Muscle layer of duodenum (tissue), 2 donors: ENCODE results near the gene APOBEC3G.

Experiments
- H3K27ac ChIP-seq: one replicate; pipeline ENCODE4 v1.7.0; 2013; ENCODE audit warnings: mild to moderate bottlenecking, low read length
- H3K27me3 ChIP-seq: one replicate; pipeline ENCODE4 v1.7.0; 2013; ENCODE audit warnings: low read depth, mild to moderate bottlenecking, control low read depth, low read length
- H3K36me3 ChIP-seq, 2 donors: one replicate each; pipeline ENCODE4 v1.7.0; 2013; ENCODE audit warnings: low read length in 2 of 2, control low read depth in 1 of 2, mild to moderate bottlenecking in 1 of 2; ENCODE audit not compliant: insufficient read depth in 2 of 2, control insufficient read depth in 1 of 2
- H3K4me1 ChIP-seq, 2 donors: one replicate each; pipeline ENCODE4 v1.7.0; 2013; ENCODE audit warnings: low read length in 2 of 2, mild to moderate bottlenecking in 2 of 2, control low read depth in 1 of 2, moderate library complexity in 1 of 2; ENCODE audit not compliant: insufficient read depth in 2 of 2, control insufficient read depth in 1 of 2
- H3K4me3 ChIP-seq, 2 donors: one replicate each; pipeline ENCODE4 v1.7.0; 2013; ENCODE audit warnings: low read length in 2 of 2, low read depth in 1 of 2, mild to moderate bottlenecking in 1 of 2
- H3K9me3 ChIP-seq, 2 donors: one replicate each; pipeline ENCODE4 v1.7.0; 2013; ENCODE audit warnings: low read length in 2 of 2, control low read depth in 1 of 2, mild to moderate bottlenecking in 1 of 2; ENCODE audit not compliant: control insufficient read depth in 1 of 2
- donor health status: healthy.

Gene APOBEC3G

DNA sequence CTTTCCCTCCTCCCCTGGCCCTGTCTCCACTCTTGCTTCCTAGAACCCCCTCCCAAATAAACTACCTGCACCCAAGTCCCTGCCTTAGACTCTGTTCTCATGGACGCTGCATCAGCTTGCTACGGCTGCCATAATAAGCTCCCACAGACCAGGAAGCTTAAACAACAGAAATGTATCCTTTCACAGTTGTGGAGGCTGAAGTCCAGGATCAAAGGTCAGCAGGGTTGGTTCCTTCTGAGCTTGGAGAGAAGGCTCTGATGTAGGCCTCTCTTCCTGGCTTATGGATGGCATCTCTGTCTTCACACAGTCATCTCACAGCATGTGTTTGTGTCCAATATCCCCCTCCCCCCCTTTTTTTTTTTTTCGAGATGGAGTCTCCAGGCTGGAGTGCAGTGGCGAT is 52.0 kb downstream of the APOBEC3G start:
- Histone ChIP-seq H3K4me1 (peaks cover 0 to 16% of the 10 kb centered on the region in 2 donors), H3K27me3 (no peaks in the 10 kb centered on the region), H3K36me3 (peaks cover 12 to 21% of the 10 kb centered on the region in 2 donors), H3K27ac (no peak overlapping the region), H3K4me3 (no peak overlapping the region), H3K9me3 (no peaks in the 10 kb centered on the region)

DNA sequence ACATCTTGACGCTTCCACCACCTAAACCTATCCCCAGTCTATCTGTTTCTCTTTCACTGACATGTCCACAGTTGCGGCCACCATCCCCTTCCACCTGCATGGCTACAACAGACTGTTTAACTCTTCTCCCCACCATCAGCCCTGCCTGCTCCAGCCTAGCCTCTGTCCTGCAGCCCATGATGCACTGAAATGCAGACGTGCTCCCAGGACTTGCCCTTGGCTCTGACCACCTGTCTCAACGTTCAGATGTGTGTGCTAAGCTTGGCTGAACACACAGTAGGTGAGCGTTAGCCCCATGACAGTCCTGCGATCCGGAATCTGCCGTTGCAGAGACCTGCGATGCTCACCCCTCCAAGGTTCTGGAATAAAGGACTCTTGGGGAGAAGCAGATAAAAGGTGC is 52.7 kb downstream of the APOBEC3G start:
- Histone ChIP-seq H3K9me3 (no peaks in the 10 kb centered on the region), H3K4me3 (no peak overlapping the region), H3K36me3 (peaks cover 12 to 24% of the 10 kb centered on the region in 2 donors), H3K27ac (no peak overlapping the region), H3K27me3 (no peaks in the 10 kb centered on the region), H3K4me1 (peaks cover 0 to 17% of the 10 kb centered on the region in 2 donors)

DNA sequence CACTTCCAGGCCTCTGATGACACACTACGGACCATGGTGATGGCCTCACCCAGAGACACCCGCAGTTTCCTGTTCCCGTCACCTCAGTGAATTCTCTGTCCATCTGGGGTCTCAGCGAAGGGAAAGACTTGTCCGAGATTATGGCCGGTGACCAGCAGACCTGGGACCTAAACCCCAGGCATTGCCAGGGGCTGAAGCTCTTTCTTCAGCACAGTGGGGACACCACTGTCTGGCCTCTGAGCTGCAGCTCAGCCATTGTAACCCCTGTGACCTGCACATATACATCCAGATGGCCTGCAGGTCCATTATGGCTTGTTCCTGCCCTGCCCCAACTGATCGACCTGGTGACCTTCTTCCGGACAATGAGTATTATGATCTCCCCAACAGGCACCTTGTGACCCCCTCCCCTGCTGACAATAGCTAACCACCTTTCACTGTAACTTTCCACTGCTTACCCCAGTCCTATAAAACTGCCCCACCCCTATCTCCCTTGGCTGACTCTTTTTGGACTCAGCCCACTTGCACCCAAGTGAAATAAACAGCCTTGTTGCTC is 53.2 kb downstream of the APOBEC3G start:
- Histone ChIP-seq H3K4me3 (no peak overlapping the region), H3K27me3 (no peaks in the 10 kb centered on the region), H3K4me1 (peaks cover 0 to 22% of the 10 kb centered on the region in 2 donors), H3K27ac (no peak overlapping the region), H3K36me3 (peaks cover 12 to 24% of the 10 kb centered on the region in 2 donors), H3K9me3 (no peaks in the 10 kb centered on the region)

DNA sequence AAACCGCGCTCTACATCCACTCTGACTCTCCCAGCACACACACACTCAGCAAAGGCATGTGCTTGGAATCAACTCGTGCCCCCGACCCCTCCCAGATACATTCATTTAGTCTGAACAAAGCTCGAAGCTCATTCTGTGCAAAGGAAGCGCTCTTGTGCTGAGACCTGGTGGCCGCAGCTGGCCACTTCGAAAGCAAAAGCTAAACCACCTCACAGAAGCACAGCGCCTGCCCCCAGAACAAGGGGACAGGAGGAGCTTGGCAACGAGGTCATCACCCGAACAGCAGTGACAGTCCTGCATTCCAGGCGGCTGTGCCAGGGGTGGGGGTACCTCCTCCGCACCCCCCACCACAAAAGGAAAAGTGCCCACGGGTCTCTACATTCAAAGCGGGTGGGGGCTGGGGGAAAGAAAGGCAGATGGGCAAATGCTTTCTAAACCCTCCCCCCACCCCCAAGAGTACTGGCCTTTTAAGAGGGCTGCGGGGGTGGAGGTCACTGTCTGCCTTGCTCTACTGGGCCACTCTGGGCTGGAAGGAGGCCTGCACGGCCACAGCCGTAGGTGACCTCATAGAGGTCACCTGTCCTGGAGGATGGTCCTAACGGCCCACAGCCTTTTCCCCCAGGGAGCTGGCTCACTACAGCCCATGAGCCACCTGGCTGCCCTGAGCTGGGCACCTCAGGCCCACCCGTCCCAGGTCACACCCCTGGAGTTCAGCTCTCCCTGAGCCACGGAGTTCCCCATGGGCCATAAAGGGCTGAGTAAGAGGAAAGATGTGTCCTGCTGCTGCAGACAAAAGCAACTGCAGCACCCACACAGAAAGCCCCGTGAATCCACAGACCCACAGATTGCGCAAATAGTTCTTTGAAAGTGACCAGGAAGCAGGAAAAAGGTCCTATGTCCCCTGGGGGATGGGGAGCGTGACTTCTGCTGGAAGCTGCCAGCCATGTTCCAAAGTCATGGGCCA is 54.1 kb downstream of the APOBEC3G start:
- no peak overlapping the region for H3K27ac ChIP-seq
- H3K36me3 ChIP-seq: peaks cover 12 to 26% of the 10 kb centered on the region in 2 donors

DNA sequence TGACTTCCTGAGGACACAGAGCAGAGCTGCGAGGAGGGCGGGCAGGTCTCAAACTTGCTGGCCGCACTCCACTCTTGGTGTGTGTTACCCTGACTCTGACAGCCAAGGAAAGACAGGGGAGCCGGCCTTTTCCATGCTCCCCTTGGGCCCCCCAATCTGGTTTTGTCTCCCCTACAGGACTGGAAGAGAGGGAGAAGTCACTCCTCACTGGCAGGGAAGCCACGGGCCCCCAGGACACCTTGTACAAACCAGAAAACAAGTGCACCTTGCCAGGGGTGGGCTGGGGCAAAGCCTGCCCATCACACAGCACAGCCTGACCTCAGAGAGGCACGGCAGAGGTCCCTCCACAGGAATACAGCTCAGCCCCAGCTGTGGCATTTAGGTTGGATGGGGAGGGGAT is 55.2 kb downstream of the APOBEC3G start:
- Histone ChIP-seq H3K9me3 (no peaks in the 10 kb centered on the region), H3K36me3 (peaks cover 12 to 29% of the 10 kb centered on the region in 2 donors)

More for the DNA sequence above, 54.1 kb downstream of the APOBEC3G start:
- Histone ChIP-seq H3K9me3 (no peaks in the 10 kb centered on the region), H3K4me1 (peaks cover 0 to 26% of the 10 kb centered on the region in 2 donors), H3K4me3 (no peak overlapping the region), H3K27me3 (no peaks in the 10 kb centered on the region)

DNA sequence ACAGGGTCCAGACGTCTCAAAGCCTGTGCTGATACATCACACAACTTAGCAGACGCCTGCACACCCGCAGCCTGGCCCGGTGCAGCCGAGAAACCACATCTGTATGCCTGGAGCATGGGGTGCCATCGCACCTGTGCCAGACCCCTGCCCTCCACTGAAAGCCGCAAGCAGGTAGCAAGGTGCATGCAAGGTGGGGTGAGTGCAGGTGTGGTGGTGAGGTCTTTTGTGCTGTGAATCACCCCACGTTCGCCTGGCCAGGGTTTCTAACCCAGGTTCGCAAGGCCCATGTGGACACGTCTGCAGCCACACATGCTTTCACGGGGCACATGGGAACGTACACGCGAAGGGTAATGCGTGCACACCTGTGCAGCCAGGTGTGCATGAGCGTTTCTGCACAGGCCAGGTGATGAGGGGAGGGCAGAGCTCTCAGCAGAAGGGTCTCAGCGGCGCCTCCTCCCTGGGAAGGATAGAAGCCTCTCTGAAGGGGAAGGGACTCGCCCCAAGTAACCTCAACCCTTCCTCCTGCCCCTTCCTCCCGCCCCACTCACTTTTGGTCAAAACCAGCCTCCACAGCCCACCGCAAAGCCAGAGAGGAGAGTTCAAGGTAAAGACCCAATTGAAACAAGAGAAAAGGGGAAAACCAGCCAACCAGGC is 55.9 kb downstream of the APOBEC3G start:
- Histone ChIP-seq H3K27me3 (no peaks in the 10 kb centered on the region), H3K4me3 (no peak overlapping the region), H3K9me3 (no peaks in the 10 kb centered on the region), H3K36me3 (peaks cover 12 to 29% of the 10 kb centered on the region in 2 donors), H3K27ac (no peak overlapping the region), H3K4me1 (peaks cover 0 to 26% of the 10 kb centered on the region in 2 donors)

More for the DNA sequence above, 55.2 kb downstream of the APOBEC3G start:
- peaks cover 0 to 26% of the 10 kb centered on the region in 2 donors for H3K4me1 ChIP-seq
- no peak overlapping the region for H3K27ac ChIP-seq
- no peak overlapping the region for H3K4me3 ChIP-seq
- no peaks in the 10 kb centered on the region for H3K27me3 ChIP-seq

DNA sequence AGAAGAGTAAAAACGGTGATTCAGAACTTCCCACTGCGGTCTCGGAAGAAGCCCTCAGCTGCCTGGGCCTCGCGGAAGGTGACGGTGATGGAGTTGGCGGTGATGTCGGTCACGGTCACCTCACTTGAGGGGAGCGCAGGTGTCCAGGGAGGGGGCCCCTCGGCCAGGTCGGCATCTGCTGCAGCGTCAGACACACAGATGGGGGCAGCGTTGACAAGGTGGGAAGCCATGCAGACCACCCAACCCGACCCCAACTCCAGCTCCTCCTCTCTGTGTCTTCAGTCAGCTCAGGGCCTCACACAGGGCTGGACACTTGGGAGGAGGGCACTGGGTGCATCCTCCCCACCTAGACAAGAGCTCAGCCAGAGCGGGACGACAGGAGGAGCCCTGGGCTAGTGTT is 56.8 kb downstream of the APOBEC3G start:
- Histone ChIP-seq H3K27me3 (no peaks in the 10 kb centered on the region), H3K4me3 (no peak overlapping the region), H3K27ac (no peak overlapping the region), H3K36me3 (peaks cover 12 to 36% of the 10 kb centered on the region in 2 donors), H3K9me3 (no peaks in the 10 kb centered on the region), H3K4me1 (peaks cover 0 to 26% of the 10 kb centered on the region in 2 donors)

DNA sequence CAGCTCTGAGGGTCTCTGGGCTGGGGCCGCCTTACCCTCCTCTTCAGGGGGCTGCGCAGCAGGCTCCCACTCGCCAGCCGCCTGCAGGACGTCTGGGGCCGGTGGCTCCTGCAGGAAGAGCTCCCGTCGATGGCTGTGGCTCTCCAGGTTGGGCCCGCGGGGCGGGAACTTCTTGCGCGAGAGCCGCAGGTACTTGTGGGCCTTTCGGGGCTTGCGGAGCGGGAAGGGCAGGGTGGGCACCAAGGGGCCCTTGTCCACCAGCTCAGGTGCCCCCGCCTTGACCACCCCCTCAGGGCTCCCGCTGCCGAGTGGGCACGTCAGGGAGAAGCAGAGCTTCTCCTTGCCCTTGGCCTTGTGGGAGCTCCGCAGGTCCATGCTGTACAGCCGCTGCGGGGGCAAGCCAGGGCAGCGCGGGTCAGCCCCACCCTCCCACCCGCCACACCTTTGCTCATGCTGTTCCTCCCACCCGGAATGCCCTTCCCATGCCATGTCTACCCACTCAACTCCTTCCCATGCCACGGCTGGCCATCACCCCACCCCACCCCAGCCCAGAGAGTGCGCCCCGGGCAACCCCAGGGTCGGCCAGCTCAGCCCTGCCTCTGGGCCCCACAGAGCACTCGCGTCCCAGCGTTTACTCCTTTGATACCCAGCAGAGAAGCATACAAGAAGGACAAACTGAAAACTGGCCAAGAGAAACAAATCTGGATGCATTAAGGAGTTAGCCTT is 57.5 kb downstream of the APOBEC3G start:
- Histone ChIP-seq H3K4me1 (peaks cover 0 to 26% of the 10 kb centered on the region in 2 donors), H3K4me3 (no peak overlapping the region), H3K9me3 (no peaks in the 10 kb centered on the region), H3K27me3 (no peaks in the 10 kb centered on the region), H3K36me3 (peaks cover 12 to 39% of the 10 kb centered on the region in 2 donors), H3K27ac (no peak overlapping the region)

DNA sequence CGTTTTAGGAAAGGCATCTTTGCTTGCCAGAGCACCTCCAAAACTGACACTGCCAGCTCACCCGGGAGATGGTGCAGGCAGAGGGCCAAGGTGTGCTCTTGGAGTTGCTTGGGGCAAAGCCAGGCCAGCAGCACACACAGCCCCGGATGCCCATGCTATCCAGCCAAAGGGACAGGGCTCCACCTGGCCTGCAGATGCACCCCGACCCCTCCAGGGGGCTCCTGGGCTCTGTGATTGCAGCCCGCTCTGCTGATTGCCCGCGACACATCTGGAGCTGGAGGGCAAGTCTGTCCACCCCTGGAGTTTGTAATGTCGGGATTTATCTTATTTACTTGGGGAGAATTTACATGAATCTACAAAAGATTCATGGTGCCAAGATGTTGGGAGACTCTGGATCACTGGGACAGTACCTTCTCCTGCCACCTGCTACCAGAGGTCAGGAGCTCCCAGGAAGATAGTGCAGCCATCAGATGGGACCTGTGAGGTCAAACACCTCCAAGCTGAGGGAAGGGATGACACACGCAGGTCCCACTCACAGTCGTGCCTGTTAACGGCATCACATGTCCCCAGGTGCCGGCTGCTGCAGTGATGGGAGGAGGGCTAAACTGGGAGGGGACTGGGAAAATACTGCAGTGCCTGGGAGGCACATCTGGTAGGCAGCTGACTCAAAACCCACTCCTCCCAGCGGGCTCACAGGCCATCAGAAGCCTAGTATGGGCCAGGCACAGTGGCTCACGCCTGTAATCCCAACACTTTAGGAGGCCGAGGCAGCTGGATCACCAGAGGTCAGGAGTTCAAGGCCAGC is 58.2 kb downstream of the APOBEC3G start:
- H3K9me3 ChIP-seq: no peaks in the 10 kb centered on the region
- H3K27ac ChIP-seq: no peak overlapping the region
- no peaks in the 10 kb centered on the region for H3K27me3 ChIP-seq
- peaks cover 12 to 36% of the 10 kb centered on the region in 2 donors for H3K36me3 ChIP-seq
- peaks cover 0 to 26% of the 10 kb centered on the region in 2 donors for H3K4me1 ChIP-seq
- H3K4me3 ChIP-seq: no peak overlapping the region

DNA sequence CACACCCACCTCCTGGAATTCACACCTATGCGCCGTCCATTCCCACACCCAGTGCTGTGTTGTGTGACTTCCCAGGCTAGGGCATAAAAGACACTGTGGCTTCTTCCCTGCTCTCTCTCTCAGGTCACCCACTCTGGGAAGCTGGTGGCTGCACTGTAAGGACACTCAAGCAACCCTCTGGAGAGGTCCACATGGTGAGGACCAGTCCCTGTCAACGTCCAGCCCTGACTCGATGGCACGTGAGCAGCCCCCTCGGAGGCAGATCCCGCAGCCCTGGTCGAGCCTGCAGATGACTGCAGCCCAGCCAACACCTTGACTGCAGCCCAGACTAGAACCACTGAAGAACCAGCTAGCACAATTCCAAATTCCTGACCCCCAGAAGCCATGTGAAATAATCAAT is 59.2 kb downstream of the APOBEC3G start:
- Histone ChIP-seq H3K27ac (no peak overlapping the region), H3K27me3 (no peaks in the 10 kb centered on the region), H3K4me3 (no peak overlapping the region), H3K4me1 (peaks cover 0 to 16% of the 10 kb centered on the region in 2 donors), H3K9me3 (no peaks in the 10 kb centered on the region), H3K36me3 (peaks cover 12 to 41% of the 10 kb centered on the region in 2 donors)
